ENCODE results near the gene DRC7. TPM values are rescaled to one million over a fixed set of nuclear protein-coding genes. Genes with fewer than 3 reads are reported as not detected.

DRC7 gene
- polyA plus RNA-seq, 4 donors, result 0.37 TPM; not detected in 3

GRCh38 chr16:57677622-57678369, 16.8 kb upstream of the DRC7 start:
- WGBS, 3 donors, result 57 to 63% (median 58%) methylated on average over 14 of the region's 14 CpGs
- Histone ChIP-seq H3K9me3 (ENCODE audit: control insufficient read depth in 2 of 2, insufficient read depth in 1 of 2, low read depth in 1 of 2, low read length in 1 of 2) (no peaks in the 10 kb centered on the region), H3K27ac (ENCODE audit: low read depth in 1 of 3, low read length in 2 of 3) (no peak overlapping the region), H3K36me3 (ENCODE audit: control insufficient read depth in 3 of 3, insufficient read depth in 2 of 3, low read depth in 1 of 3, low read length in 3 of 3) (no peaks in the 10 kb centered on the region), H3K27me3 (ENCODE audit: control insufficient read depth in 3 of 3, insufficient read depth in 3 of 3, low read length in 3 of 3) (peaks cover 0 to 2% (median 0%) of the 10 kb centered on the region in 3 donors), H3K4me1 (ENCODE audit: control insufficient read depth in 3 of 3, insufficient read depth in 2 of 3, low read depth in 1 of 3, low read length in 2 of 3) (no peaks in the 10 kb centered on the region), H3K4me3 (ENCODE audit: low read depth in 1 of 3, low read length in 3 of 3) (no peak overlapping the region)
- DNase-seq (no peak), FAIRE-seq (no peak)

GRCh38 chr16:57679016-57679415, 15.6 kb upstream of the DRC7 start:
- no peaks in the 10 kb centered on the region for H3K9me3 ChIP-seq (ENCODE audit: control insufficient read depth in 2 of 2, insufficient read depth in 1 of 2, low read depth in 1 of 2, low read length in 1 of 2)

GRCh38 chr16:57679767-57680482, 14.7 kb upstream of the DRC7 start:
- no peak for FAIRE-seq
- Histone ChIP-seq H3K36me3 (ENCODE audit: control insufficient read depth in 3 of 3, insufficient read depth in 2 of 3, low read depth in 1 of 3, low read length in 3 of 3) (no peaks in the 10 kb centered on the region), H3K27me3 (ENCODE audit: control insufficient read depth in 3 of 3, insufficient read depth in 3 of 3, low read length in 3 of 3) (no peaks in the 10 kb centered on the region), H3K27ac (ENCODE audit: low read depth in 1 of 3, low read length in 2 of 3) (no peak overlapping the region), H3K4me3 (ENCODE audit: low read depth in 1 of 3, low read length in 3 of 3) (no peak overlapping the region), H3K9me3 (ENCODE audit: control insufficient read depth in 2 of 2, insufficient read depth in 1 of 2, low read depth in 1 of 2, low read length in 1 of 2) (no peaks in the 10 kb centered on the region), H3K4me1 (ENCODE audit: control insufficient read depth in 3 of 3, insufficient read depth in 2 of 3, low read depth in 1 of 3, low read length in 2 of 3) (no peaks in the 10 kb centered on the region)
- DNase-seq, result no peak
- 71 to 84% (median 72%) methylated on average over 7 of the region's 7 CpGs for WGBS, 3 donors

More at GRCh38 chr16:57679016-57679415, 15.6 kb upstream of the DRC7 start:
- H3K27ac ChIP-seq (ENCODE audit: low read depth in 1 of 3, low read length in 2 of 3), result no peak overlapping the region
- no peak overlapping the region for H3K4me3 ChIP-seq (ENCODE audit: low read depth in 1 of 3, low read length in 3 of 3)
- H3K4me1 ChIP-seq (ENCODE audit: control insufficient read depth in 3 of 3, insufficient read depth in 2 of 3, low read depth in 1 of 3, low read length in 2 of 3), result no peaks in the 10 kb centered on the region
- no peak for FAIRE-seq
- no peak for DNase-seq
- no peaks in the 10 kb centered on the region for H3K27me3 ChIP-seq (ENCODE audit: control insufficient read depth in 3 of 3, insufficient read depth in 3 of 3, low read length in 3 of 3)
- H3K36me3 ChIP-seq (ENCODE audit: control insufficient read depth in 3 of 3, insufficient read depth in 2 of 3, low read depth in 1 of 3, low read length in 3 of 3), result no peaks in the 10 kb centered on the region
- 82 to 90% (median 85%) methylated on average over 12 of the region's 12 CpGs for WGBS, 3 donors

GRCh38 chr16:57680842-57681375, 13.7 kb upstream of the DRC7 start:
- H3K4me3 ChIP-seq (ENCODE audit: low read depth in 1 of 3, low read length in 3 of 3), result no peak overlapping the region
- H3K36me3 ChIP-seq (ENCODE audit: control insufficient read depth in 3 of 3, insufficient read depth in 2 of 3, low read depth in 1 of 3, low read length in 3 of 3), result no peaks in the 10 kb centered on the region
- H3K9me3 ChIP-seq (ENCODE audit: control insufficient read depth in 2 of 2, insufficient read depth in 1 of 2, low read depth in 1 of 2, low read length in 1 of 2), result no peaks in the 10 kb centered on the region
- H3K4me1 ChIP-seq (ENCODE audit: control insufficient read depth in 3 of 3, insufficient read depth in 2 of 3, low read depth in 1 of 3, low read length in 2 of 3), result no peaks in the 10 kb centered on the region
- FAIRE-seq (no peak), DNase-seq (no peak)
- no peak overlapping the region for H3K27ac ChIP-seq (ENCODE audit: low read depth in 1 of 3, low read length in 2 of 3)
- no peaks in the 10 kb centered on the region for H3K27me3 ChIP-seq (ENCODE audit: control insufficient read depth in 3 of 3, insufficient read depth in 3 of 3, low read length in 3 of 3)
- WGBS, 3 donors, result 77 to 78% (median 77%) methylated on average over 5 of the region's 5 CpGs

GRCh38 chr16:57681950-57682728, 12.5 kb upstream of the DRC7 start:
- WGBS, 3 donors, result 86 to 92% (median 89%) methylated on average over 13 of the region's 13 CpGs
- H3K9me3 ChIP-seq (ENCODE audit: control insufficient read depth in 2 of 2, insufficient read depth in 1 of 2, low read depth in 1 of 2, low read length in 1 of 2), result no peaks in the 10 kb centered on the region
- H3K27me3 ChIP-seq (ENCODE audit: control insufficient read depth in 3 of 3, insufficient read depth in 3 of 3, low read length in 3 of 3), result no peaks in the 10 kb centered on the region
- no peaks in the 10 kb centered on the region for H3K36me3 ChIP-seq (ENCODE audit: control insufficient read depth in 3 of 3, insufficient read depth in 2 of 3, low read depth in 1 of 3, low read length in 3 of 3)
- H3K4me1 ChIP-seq (ENCODE audit: control insufficient read depth in 3 of 3, insufficient read depth in 2 of 3, low read depth in 1 of 3, low read length in 2 of 3), result no peaks in the 10 kb centered on the region
- FAIRE-seq (no peak), DNase-seq (no peak)
- H3K4me3 ChIP-seq (ENCODE audit: low read depth in 1 of 3, low read length in 3 of 3), result no peak overlapping the region
- no peak overlapping the region for H3K27ac ChIP-seq (ENCODE audit: low read depth in 1 of 3, low read length in 2 of 3)

- Histone ChIP-seq H3K36me3 (ENCODE audit: control insufficient read depth in 3 of 3, insufficient read depth in 2 of 3, low read depth in 1 of 3, low read length in 3 of 3) (no peaks in the 10 kb centered on the region), H3K27me3 (ENCODE audit: control insufficient read depth in 3 of 3, insufficient read depth in 3 of 3, low read length in 3 of 3) (no peaks in the 10 kb centered on the region), H3K27ac (ENCODE audit: low read depth in 1 of 3, low read length in 2 of 3) (no peak overlapping the region), H3K4me1 (ENCODE audit: control insufficient read depth in 3 of 3, insufficient read depth in 2 of 3, low read depth in 1 of 3, low read length in 2 of 3) (no peaks in the 10 kb centered on the region), H3K4me3 (ENCODE audit: low read depth in 1 of 3, low read length in 3 of 3) (no peak overlapping the region), H3K9me3 (ENCODE audit: control insufficient read depth in 2 of 2, insufficient read depth in 1 of 2, low read depth in 1 of 2, low read length in 1 of 2) (no peaks in the 10 kb centered on the region)
- WGBS, 3 donors, result 84 to 90% (median 87%) methylated on average over 11 of the region's 11 CpGs
- FAIRE-seq (no peak), DNase-seq (no peak)
Measured at GRCh38 chr16:57682809-57683635, 11.6 kb upstream of the DRC7 start.

- Histone ChIP-seq H3K9me3 (ENCODE audit: control insufficient read depth in 2 of 2, insufficient read depth in 1 of 2, low read depth in 1 of 2, low read length in 1 of 2) (no peaks in the 10 kb centered on the region), H3K36me3 (ENCODE audit: control insufficient read depth in 3 of 3, insufficient read depth in 2 of 3, low read depth in 1 of 3, low read length in 3 of 3) (no peaks in the 10 kb centered on the region), H3K27ac (ENCODE audit: low read depth in 1 of 3, low read length in 2 of 3) (no peak overlapping the region), H3K4me1 (ENCODE audit: control insufficient read depth in 3 of 3, insufficient read depth in 2 of 3, low read depth in 1 of 3, low read length in 2 of 3) (no peaks in the 10 kb centered on the region), H3K27me3 (ENCODE audit: control insufficient read depth in 3 of 3, insufficient read depth in 3 of 3, low read length in 3 of 3) (no peaks in the 10 kb centered on the region), H3K4me3 (ENCODE audit: low read depth in 1 of 3, low read length in 3 of 3) (no peak overlapping the region)
- 82 to 85% (median 83%) methylated on average over 18 of the region's 18 CpGs for WGBS, 3 donors
- no peak for DNase-seq
- no peak for FAIRE-seq
Measured at GRCh38 chr16:57683636-57684545, 10.7 kb upstream of the DRC7 start.

Data from small intestine (tissue), 7 donors.